ENCODE results near the gene MESP2.

Gene MESP2

DNA sequence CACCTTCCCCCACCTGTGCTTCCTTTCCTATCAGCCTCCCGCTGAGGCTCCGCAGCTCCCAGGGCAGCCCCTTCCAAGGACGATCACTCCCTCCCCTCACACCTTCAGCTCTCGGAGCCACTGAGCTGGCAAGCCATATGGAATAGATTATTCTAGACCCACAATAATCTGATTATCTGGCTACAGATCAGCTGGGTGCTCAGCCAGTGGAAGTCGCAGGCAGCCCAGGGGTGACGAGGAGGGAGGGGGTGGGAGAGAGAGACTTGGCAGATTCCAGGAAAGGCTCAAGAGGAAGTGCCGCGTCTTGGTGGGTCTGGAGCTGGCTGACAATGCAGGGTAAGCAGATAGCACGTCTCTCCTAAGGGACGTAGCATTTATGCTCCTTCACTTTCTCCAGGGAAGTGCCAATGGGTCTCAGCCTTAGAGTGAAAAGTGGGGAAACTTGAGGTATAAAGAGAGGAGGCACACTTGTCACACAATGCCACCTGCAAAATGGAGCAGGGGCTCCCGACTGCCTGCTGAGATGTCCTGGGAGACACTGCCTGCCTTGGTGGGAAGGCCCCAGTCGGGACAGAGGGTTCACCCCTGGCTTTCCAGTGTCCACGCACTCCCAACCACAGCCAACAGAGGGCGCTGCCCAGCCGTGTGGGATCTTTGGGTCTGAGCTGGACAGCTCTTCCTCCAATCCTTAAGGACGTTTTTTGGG is 15.7 kb upstream of the MESP2 start:
- DNase-seq (ENCODE audit: extremely low spot score), result peak; percentile 88
- TF ChIP-seq CTCF (IDR thresholded peaks at IDR 0.05; ENCODE audit: control extremely low read depth, extremely low read depth, low read depth, missing control alignments), result peak; percentile 100
- ChIA-PET CTCF (interaction anchor here (0.6 to 7.9 kb wide), 48 partner anchors 10 to 473 kb away, joined by 3 to 178 read pairs (median 5); partner anchors contain the start of genes AP3S2, CIB1, GDPGP1 and MESP1), POLR2A (no interaction called here)

GRCh38 chr15:89761009-89761831 is 14.9 kb upstream of the MESP2 start:
- no peak for TF ChIP-seq CTCF (IDR thresholded peaks at IDR 0.05; ENCODE audit: control extremely low read depth, extremely low read depth, low read depth, missing control alignments)
- ChIA-PET CTCF (interaction anchor here (0.6 to 7.9 kb wide), 52 partner anchors 10 to 473 kb away, joined by 3 to 178 read pairs (median 5); partner anchors contain the start of genes AP3S2, CIB1, GDPGP1 and MESP1), POLR2A (no interaction called here)
- DNase-seq (ENCODE audit: extremely low spot score), result no peak

DNA sequence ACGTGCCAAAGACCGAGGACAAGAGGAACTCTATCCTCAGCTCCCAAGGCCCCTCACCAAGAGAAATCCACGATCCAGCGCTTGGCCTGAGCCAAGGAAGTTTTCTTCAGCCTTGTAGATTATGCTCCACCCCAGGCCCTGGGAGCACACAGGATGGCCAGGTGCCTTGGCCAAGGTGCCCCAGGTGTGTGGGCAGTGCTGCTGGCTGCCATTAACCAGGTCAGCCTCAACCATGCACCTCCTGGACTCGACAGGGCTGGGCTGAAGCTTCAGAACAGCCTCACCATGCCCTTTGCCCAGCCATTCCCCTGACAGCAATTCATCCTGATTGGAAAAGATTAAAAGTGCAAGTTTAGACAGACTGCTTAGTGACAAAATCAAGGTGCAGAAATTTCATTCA is 14.2 kb upstream of the MESP2 start:
- ChIA-PET POLR2A (no interaction called here), CTCF (interaction anchor here (0.7 to 7.9 kb wide), 26 partner anchors 10 to 472 kb away, joined by 3 to 178 read pairs (median 6); partner anchors contain the start of genes AP3S2, CIB1, GDPGP1 and MESP1)
- TF ChIP-seq CTCF (IDR thresholded peaks at IDR 0.05; ENCODE audit: control extremely low read depth, extremely low read depth, low read depth, missing control alignments), result no peak
- no peak for DNase-seq (ENCODE audit: extremely low spot score)

DNA sequence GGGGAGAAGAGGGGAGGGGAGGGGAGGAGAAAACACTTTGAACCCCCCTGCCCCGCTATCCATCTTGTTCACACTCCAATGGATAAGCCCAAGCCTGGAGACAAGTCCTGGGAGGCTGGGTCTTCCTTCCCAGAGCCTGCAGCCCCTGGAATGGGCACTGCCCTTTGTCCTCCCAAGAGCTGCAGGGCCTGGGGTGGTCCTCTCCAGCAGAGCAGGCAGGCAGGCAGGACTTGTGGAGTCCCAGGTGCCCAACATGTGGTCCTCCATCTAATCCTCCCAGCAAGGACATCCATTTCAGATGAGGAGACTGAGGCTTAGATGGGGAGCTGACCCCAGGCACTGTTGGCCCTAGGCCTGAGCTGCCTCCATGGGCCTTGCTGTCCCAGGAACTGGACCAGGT is 10.4 kb upstream of the MESP2 start:
- POLR2A ChIA-PET, result no interaction called here
- CTCF ChIA-PET, result interaction anchor here (1.0 to 1.2 kb wide), 2 partner anchors 25 to 319 kb away, joined by 3 to 4 read pairs; no protein-coding TSS in a partner anchor
- no peak for TF ChIP-seq CTCF (IDR thresholded peaks at IDR 0.05; ENCODE audit: control extremely low read depth, extremely low read depth, low read depth, missing control alignments)

GRCh38 chr15:89766357-89767311 is 9.5 kb upstream of the MESP2 start:
- POLR2A ChIA-PET, result no interaction called here
- DNase-seq (ENCODE audit: extremely low spot score), result no peak
- CTCF ChIA-PET, result interaction anchor here (1.0 to 1.2 kb wide), 2 partner anchors 26 to 318 kb away, joined by 3 to 4 read pairs; no protein-coding TSS in a partner anchor
- no peak for TF ChIP-seq CTCF (IDR thresholded peaks at IDR 0.05; ENCODE audit: control extremely low read depth, extremely low read depth, low read depth, missing control alignments)

More for the DNA sequence above, 10.4 kb upstream of the MESP2 start:
- DNase-seq (ENCODE audit: extremely low spot score), result no peak
